IPS-20b (cell line): ENCODE data around the gene NDUFAF2.
"Not testable (repeated sequence)": the region's sequence is repeated elsewhere in the genome, so short reads cannot be mapped to it uniquely, and the experiment has no call there.

Source experiments
- H3K27ac ChIP-seq: one replicate; pipeline ENCODE4 v1.5.1; 2013; ENCODE audit warnings: low read length
- H3K27me3 ChIP-seq: 2 replicates; pipeline ENCODE4 v1.6.1; 2013; ENCODE audit warnings: mild to moderate bottlenecking, low read length, inconsistent platforms; ENCODE audit not compliant: insufficient read depth
- H3K36me3 ChIP-seq: 2 replicates; pipeline ENCODE4 v1.6.1; 2013; ENCODE audit warnings: low read depth, mild to moderate bottlenecking, inconsistent platforms, low read length, moderate library complexity; ENCODE audit not compliant: insufficient read depth
- H3K4me1 ChIP-seq: 2 replicates; pipeline ENCODE4 v1.6.1; 2013; ENCODE audit warnings: mild to moderate bottlenecking, control low read depth, inconsistent platforms, low read length, moderate library complexity; ENCODE audit not compliant: insufficient read depth
- H3K4me3 ChIP-seq: 2 replicates; pipeline ENCODE4 v1.5.1; 2013; ENCODE audit warnings: mild to moderate bottlenecking, low read length, inconsistent platforms
- H3K9ac ChIP-seq: 2 replicates; pipeline ENCODE4 v1.6.1; 2013; ENCODE audit warnings: low read depth, mild to moderate bottlenecking, inconsistent platforms, low read length, moderate library complexity
- H3K9me3 ChIP-seq: 2 replicates; pipeline ENCODE4 v1.6.1; 2013; ENCODE audit warnings: mild to moderate bottlenecking, low read depth, low read length, inconsistent platforms; ENCODE audit not compliant: insufficient read depth

Gene NDUFAF2

GRCh38 chr5:61089351-61089750, 144.3 kb downstream of the NDUFAF2 start:
- H3K9ac ChIP-seq, result no peak overlapping the region
- H3K9me3 ChIP-seq, result no peaks in the 10 kb centered on the region
- H3K36me3 ChIP-seq, result no peaks in the 10 kb centered on the region
- H3K4me1 ChIP-seq, result no peaks in the 10 kb centered on the region
- H3K4me3 ChIP-seq, result no peak overlapping the region
- no peak overlapping the region for H3K27ac ChIP-seq
- no peaks in the 10 kb centered on the region for H3K27me3 ChIP-seq

GRCh38 chr5:61093046-61093771, 148.2 kb downstream of the NDUFAF2 start:
- not testable (repeated sequence) for H3K9ac ChIP-seq, H3K4me1 ChIP-seq, H3K27ac ChIP-seq, H3K27me3 ChIP-seq, H3K36me3 ChIP-seq, H3K9me3 ChIP-seq, H3K4me3 ChIP-seq

GRCh38 chr5:61097465-61097864, 152.5 kb downstream of the NDUFAF2 start:
- Histone ChIP-seq H3K9ac (no peak overlapping the region), H3K27me3 (no peaks in the 10 kb centered on the region), H3K36me3 (no peaks in the 10 kb centered on the region), H3K9me3 (peaks cover 6% of the 10 kb centered on the region; the same call in 1 of the 2 replicates), H3K27ac (no peak overlapping the region), H3K4me1 (no peaks in the 10 kb centered on the region), H3K4me3 (no peak overlapping the region)

GRCh38 chr5:61098251-61098995, 153.4 kb downstream of the NDUFAF2 start:
- Histone ChIP-seq H3K9ac (no peak overlapping the region), H3K9me3 (peaks cover 6% of the 10 kb centered on the region; the same call in 1 of the 2 replicates), H3K36me3 (no peaks in the 10 kb centered on the region), H3K27me3 (no peaks in the 10 kb centered on the region), H3K4me1 (no peaks in the 10 kb centered on the region), H3K4me3 (no peak overlapping the region), H3K27ac (no peak overlapping the region)

- no peaks in the 10 kb centered on the region for H3K27me3 ChIP-seq
- peaks cover 6% of the 10 kb centered on the region; the same call in 1 of the 2 replicates for H3K9me3 ChIP-seq
- H3K4me1 ChIP-seq, result no peaks in the 10 kb centered on the region
Observed at GRCh38 chr5:61100437-61100836, 155.4 kb downstream of the NDUFAF2 start.

GRCh38 chr5:61114441-61114840, 169.4 kb downstream of the NDUFAF2 start:
- Histone ChIP-seq H3K4me3 (no peak overlapping the region), H3K9me3 (no peaks in the 10 kb centered on the region; the same call in 1 of the 2 replicates), H3K36me3 (no peaks in the 10 kb centered on the region), H3K4me1 (no peaks in the 10 kb centered on the region), H3K27ac (no peak overlapping the region), H3K27me3 (no peaks in the 10 kb centered on the region), H3K9ac (no peak overlapping the region)

More at GRCh38 chr5:61100437-61100836, 155.4 kb downstream of the NDUFAF2 start:
- H3K27ac ChIP-seq, result no peak overlapping the region
- H3K9ac ChIP-seq, result no peak overlapping the region
- no peaks in the 10 kb centered on the region for H3K36me3 ChIP-seq
- H3K4me3 ChIP-seq, result no peak overlapping the region

- Histone ChIP-seq H3K4me3 (no peak overlapping the region), H3K27me3 (no peaks in the 10 kb centered on the region), H3K36me3 (no peaks in the 10 kb centered on the region), H3K4me1 (no peaks in the 10 kb centered on the region), H3K9me3 (no peaks in the 10 kb centered on the region; the same call in 1 of the 2 replicates), H3K9ac (no peak overlapping the region), H3K27ac (no peak overlapping the region)
Observed at GRCh38 chr5:61115968-61116367, 171.0 kb downstream of the NDUFAF2 start.

- H3K4me3 ChIP-seq, result no peak overlapping the region
- H3K4me1 ChIP-seq, result no peaks in the 10 kb centered on the region
- no peak overlapping the region for H3K9ac ChIP-seq
- no peaks in the 10 kb centered on the region for H3K9me3 ChIP-seq
- H3K27me3 ChIP-seq, result no peaks in the 10 kb centered on the region
- H3K36me3 ChIP-seq, result no peaks in the 10 kb centered on the region
- H3K27ac ChIP-seq, result no peak overlapping the region
Observed at GRCh38 chr5:61119066-61119465, 174.1 kb downstream of the NDUFAF2 start.

GRCh38 chr5:61120534-61120933, 175.5 kb downstream of the NDUFAF2 start:
- no peak overlapping the region for H3K27ac ChIP-seq
- no peaks in the 10 kb centered on the region for H3K4me1 ChIP-seq
- no peaks in the 10 kb centered on the region for H3K36me3 ChIP-seq
- no peak overlapping the region for H3K9ac ChIP-seq
- no peak overlapping the region for H3K4me3 ChIP-seq
- no peaks in the 10 kb centered on the region for H3K27me3 ChIP-seq
- H3K9me3 ChIP-seq, result no peaks in the 10 kb centered on the region

GRCh38 chr5:61123145-61123544, 178.1 kb downstream of the NDUFAF2 start:
- Histone ChIP-seq H3K27ac (no peak overlapping the region), H3K36me3 (no peaks in the 10 kb centered on the region), H3K27me3 (no peaks in the 10 kb centered on the region), H3K9me3 (no peaks in the 10 kb centered on the region), H3K9ac (no peak overlapping the region), H3K4me3 (no peak overlapping the region), H3K4me1 (no peaks in the 10 kb centered on the region)

- H3K9ac ChIP-seq, result no peak overlapping the region
- H3K27me3 ChIP-seq, result no peaks in the 10 kb centered on the region
- H3K4me1 ChIP-seq, result no peaks in the 10 kb centered on the region
- H3K36me3 ChIP-seq, result no peaks in the 10 kb centered on the region
- no peak overlapping the region for H3K27ac ChIP-seq
- H3K9me3 ChIP-seq, result no peaks in the 10 kb centered on the region
- no peak overlapping the region for H3K4me3 ChIP-seq
Observed at GRCh38 chr5:61130289-61130688, 185.3 kb downstream of the NDUFAF2 start.

- H3K27me3 ChIP-seq, result no peaks in the 10 kb centered on the region
- no peaks in the 10 kb centered on the region for H3K36me3 ChIP-seq
- H3K27ac ChIP-seq, result no peak overlapping the region
- H3K9me3 ChIP-seq, result no peaks in the 10 kb centered on the region
- H3K4me1 ChIP-seq, result no peaks in the 10 kb centered on the region
- H3K9ac ChIP-seq, result no peak overlapping the region
- H3K4me3 ChIP-seq, result no peak overlapping the region
Observed at GRCh38 chr5:61132559-61132958, 187.6 kb downstream of the NDUFAF2 start.
